Stimulated activated naive CD8-positive, alpha-beta T cell treated with anti-CD3 and anti-CD28 coated beads, Interleukin-15, Interleukin-2, amounts not matched to agents 100 ng/mL and 50 ng/mL, for 24 hours (primary cell): Measurements from ENCODE around the gene TOMM22.

ENCODE experiments used
- H3K27ac Mint-ChIP-seq: one replicate; pipeline ENCODE4 v1.8.0; 2021; ENCODE audit warnings: mild to moderate bottlenecking, mixed read lengths
- H3K27me3 Mint-ChIP-seq: one replicate; pipeline ENCODE4 v1.8.0; 2021; ENCODE audit warnings: mixed read lengths
- H3K36me3 Mint-ChIP-seq: one replicate; pipeline ENCODE4 v1.8.0; 2021; ENCODE audit warnings: low read depth, mixed read lengths
- H3K4me1 Mint-ChIP-seq: one replicate; pipeline ENCODE4 v1.8.0; 2021; ENCODE audit warnings: low read depth, mixed read lengths
- H3K4me3 Mint-ChIP-seq: one replicate; pipeline ENCODE4 v1.8.0; 2021; ENCODE audit warnings: mild to moderate bottlenecking, mixed read lengths
- H3K9me3 Mint-ChIP-seq: one replicate; pipeline ENCODE4 v1.8.0; 2021; ENCODE audit warnings: mixed read lengths

Gene TOMM22

GRCh38 chr22:38716826-38717225, 35.1 kb downstream of the TOMM22 start:
- Mint-ChIP-seq H3K36me3 (peaks cover 65% of the 10 kb centered on the region), H3K4me1 (peaks cover 40% of the 10 kb centered on the region), H3K4me3 (no peak overlapping the region), H3K27me3 (no peaks in the 10 kb centered on the region), H3K9me3 (no peaks in the 10 kb centered on the region), H3K27ac (no peak overlapping the region)

- no peaks in the 10 kb centered on the region for H3K9me3 Mint-ChIP-seq
- H3K36me3 Mint-ChIP-seq: peaks cover 65% of the 10 kb centered on the region
- H3K4me1 Mint-ChIP-seq: peaks cover 36% of the 10 kb centered on the region
- H3K27me3 Mint-ChIP-seq: no peaks in the 10 kb centered on the region
- H3K4me3 Mint-ChIP-seq: no peak overlapping the region
- H3K27ac Mint-ChIP-seq: no peak overlapping the region
These were observed 35.5 kb downstream of the TOMM22 start for GRCh38 chr22:38717244-38717643.

DNA sequence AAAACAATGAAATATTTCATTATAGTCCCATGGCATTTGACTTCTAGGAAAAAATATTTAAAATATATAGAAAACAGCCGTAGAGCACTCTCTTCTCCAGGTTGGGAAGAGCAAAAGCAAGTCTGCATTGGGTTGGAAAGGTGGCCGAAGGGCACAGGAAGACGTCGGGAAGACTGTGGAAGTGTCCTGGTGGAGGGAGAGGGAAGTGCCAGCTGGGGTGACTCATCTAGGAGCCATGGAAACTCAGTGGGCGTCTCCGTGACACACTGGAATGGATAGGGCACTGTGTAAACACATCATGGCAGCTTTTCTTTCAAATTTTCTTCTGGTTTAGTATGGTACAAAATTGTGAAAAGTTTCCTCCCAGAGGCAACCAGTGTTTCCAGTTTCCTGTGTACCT, 36.7 kb downstream of the TOMM22 start:
- peak overlapping the region; percentile 32 for H3K27ac Mint-ChIP-seq
- no peaks in the 10 kb centered on the region for H3K27me3 Mint-ChIP-seq
- peaks cover 71% of the 10 kb centered on the region for H3K36me3 Mint-ChIP-seq

GRCh38 chr22:38719196-38719595, 37.4 kb downstream of the TOMM22 start:
- no peaks in the 10 kb centered on the region for H3K27me3 Mint-ChIP-seq
- H3K9me3 Mint-ChIP-seq: no peaks in the 10 kb centered on the region
- H3K4me3 Mint-ChIP-seq: no peak overlapping the region
- peaks cover 73% of the 10 kb centered on the region for H3K36me3 Mint-ChIP-seq
- no peak overlapping the region for H3K27ac Mint-ChIP-seq
- H3K4me1 Mint-ChIP-seq: peaks cover 17% of the 10 kb centered on the region

More for the DNA sequence above, 36.7 kb downstream of the TOMM22 start:
- Mint-ChIP-seq H3K4me3 (no peak overlapping the region), H3K9me3 (no peaks in the 10 kb centered on the region), H3K4me1 (peaks cover 24% of the 10 kb centered on the region)

DNA sequence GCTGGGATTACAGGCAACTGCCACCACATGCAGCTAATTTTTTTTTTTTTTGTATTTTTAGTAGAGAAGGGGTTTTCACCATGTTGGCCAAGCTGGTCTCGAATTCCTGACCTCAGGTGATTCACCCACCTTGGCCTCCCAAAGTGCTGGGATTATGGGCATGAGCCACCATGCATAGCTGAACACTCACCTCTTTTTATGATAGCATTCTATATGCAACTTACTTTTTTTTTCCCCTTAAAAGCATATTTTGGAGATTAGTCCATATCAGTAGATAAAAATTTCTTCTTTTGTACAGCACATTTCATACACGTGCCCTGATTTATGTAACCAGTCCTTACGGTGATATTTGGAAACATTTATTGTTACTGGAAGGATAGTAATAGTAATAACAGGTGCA, 38.6 kb downstream of the TOMM22 start:
- no peaks in the 10 kb centered on the region for H3K27me3 Mint-ChIP-seq
- no peak overlapping the region for H3K4me3 Mint-ChIP-seq
- peaks cover 9% of the 10 kb centered on the region for H3K4me1 Mint-ChIP-seq
- H3K27ac Mint-ChIP-seq: no peak overlapping the region
- H3K36me3 Mint-ChIP-seq: peaks cover 78% of the 10 kb centered on the region
- no peaks in the 10 kb centered on the region for H3K9me3 Mint-ChIP-seq

DNA sequence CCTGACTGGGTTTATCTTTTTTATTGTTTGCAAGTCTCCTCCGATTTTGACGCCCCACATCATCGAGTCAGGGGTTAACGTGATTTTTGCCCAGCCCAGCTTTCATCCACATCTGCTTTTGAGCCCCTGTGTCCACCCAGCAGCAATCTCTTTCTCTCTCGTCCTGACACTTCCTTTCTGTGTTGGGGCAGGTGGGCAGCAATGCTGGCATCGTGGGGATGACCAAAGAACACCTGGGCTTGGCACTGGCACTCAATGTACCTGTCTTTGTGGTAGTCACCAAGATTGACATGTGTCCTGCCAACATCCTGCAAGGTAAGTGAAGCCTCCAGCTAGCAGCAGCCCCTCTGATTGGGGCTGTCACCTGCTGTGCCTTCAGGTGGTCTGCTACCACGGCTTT, 39.8 kb downstream of the TOMM22 start:
- Mint-ChIP-seq H3K4me3 (no peak overlapping the region), H3K4me1 (peaks cover 9% of the 10 kb centered on the region), H3K36me3 (peaks cover 79% of the 10 kb centered on the region), H3K27me3 (no peaks in the 10 kb centered on the region), H3K9me3 (no peaks in the 10 kb centered on the region), H3K27ac (no peak overlapping the region)

DNA sequence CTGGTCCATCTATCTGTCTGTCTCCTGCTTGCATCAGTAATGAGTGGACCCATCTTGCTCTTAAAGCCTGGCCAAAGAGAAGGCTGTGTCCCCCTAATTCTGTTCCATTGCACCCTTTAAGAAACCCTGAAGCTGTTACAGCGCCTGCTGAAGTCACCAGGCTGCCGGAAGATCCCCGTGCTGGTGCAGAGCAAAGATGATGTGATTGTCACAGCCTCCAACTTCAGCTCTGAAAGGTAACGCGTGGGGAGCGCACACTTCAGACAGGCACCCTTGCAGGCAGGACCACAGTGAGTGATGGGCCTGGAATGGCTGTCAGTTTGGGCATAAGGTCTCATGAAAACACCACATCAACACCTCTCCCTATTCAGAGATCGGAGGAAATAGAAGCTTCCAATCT, 42.4 kb downstream of the TOMM22 start:
- H3K4me1 Mint-ChIP-seq: no peaks in the 10 kb centered on the region
- H3K9me3 Mint-ChIP-seq: no peaks in the 10 kb centered on the region
- no peaks in the 10 kb centered on the region for H3K27me3 Mint-ChIP-seq
- H3K36me3 Mint-ChIP-seq: peaks cover 81% of the 10 kb centered on the region
- no peak overlapping the region for H3K4me3 Mint-ChIP-seq
- H3K27ac Mint-ChIP-seq: peak overlapping the region; percentile 71

GRCh38 chr22:38724926-38725571, 43.3 kb downstream of the TOMM22 start:
- H3K27me3 Mint-ChIP-seq: no peaks in the 10 kb centered on the region
- no peaks in the 10 kb centered on the region for H3K9me3 Mint-ChIP-seq
- no peak overlapping the region for H3K27ac Mint-ChIP-seq
- H3K4me1 Mint-ChIP-seq: no peaks in the 10 kb centered on the region
- H3K4me3 Mint-ChIP-seq: no peak overlapping the region
- peaks cover 81% of the 10 kb centered on the region for H3K36me3 Mint-ChIP-seq

DNA sequence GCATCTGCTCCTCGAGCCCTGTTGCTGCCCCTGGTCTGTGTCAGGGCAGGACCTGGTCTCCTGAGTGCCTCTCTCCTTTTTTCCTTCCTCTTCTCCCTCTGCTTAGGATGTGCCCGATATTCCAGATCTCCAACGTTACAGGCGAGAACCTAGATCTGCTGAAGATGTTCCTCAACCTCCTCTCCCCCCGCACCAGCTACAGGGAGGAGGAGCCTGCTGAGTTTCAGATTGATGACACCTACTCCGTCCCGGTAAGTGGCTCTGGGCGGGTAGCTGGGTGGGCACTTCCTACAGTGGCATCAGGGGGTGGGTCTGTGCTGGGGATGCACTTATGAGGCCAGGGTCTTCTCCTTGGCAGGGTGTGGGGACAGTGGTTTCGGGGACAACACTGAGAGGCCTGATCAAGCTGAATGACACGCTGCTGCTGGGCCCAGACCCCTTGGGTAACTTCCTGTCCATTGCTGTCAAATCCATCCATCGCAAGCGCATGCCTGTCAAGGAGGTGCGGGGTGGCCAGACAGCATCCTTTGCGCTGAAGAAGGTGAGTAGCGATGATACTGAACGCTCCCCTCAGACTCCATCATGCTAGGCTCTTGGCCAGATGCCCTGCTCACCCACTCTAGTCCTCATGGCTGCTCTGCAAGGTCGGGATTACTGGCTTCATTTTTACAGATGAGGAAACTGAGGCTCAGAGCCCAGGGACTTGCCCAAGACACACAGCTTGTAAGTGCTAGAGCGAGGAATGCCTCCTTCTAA, 44.3 kb downstream of the TOMM22 start:
- no peaks in the 10 kb centered on the region for H3K27me3 Mint-ChIP-seq
- H3K27ac Mint-ChIP-seq: no peak overlapping the region
- H3K4me1 Mint-ChIP-seq: no peaks in the 10 kb centered on the region
- H3K9me3 Mint-ChIP-seq: no peaks in the 10 kb centered on the region
- peaks cover 80% of the 10 kb centered on the region for H3K36me3 Mint-ChIP-seq
- H3K4me3 Mint-ChIP-seq: no peak overlapping the region

- Mint-ChIP-seq H3K4me3 (no peak overlapping the region), H3K27me3 (no peaks in the 10 kb centered on the region), H3K27ac (no peak overlapping the region), H3K4me1 (no peaks in the 10 kb centered on the region), H3K36me3 (peaks cover 71% of the 10 kb centered on the region), H3K9me3 (no peaks in the 10 kb centered on the region)
These were observed 45.4 kb downstream of the TOMM22 start for GRCh38 chr22:38727123-38727522.

- Mint-ChIP-seq H3K4me1 (no peaks in the 10 kb centered on the region), H3K27me3 (no peaks in the 10 kb centered on the region), H3K36me3 (peaks cover 65% of the 10 kb centered on the region), H3K27ac (no peak overlapping the region), H3K9me3 (no peaks in the 10 kb centered on the region), H3K4me3 (no peak overlapping the region)
These were observed 46.0 kb downstream of the TOMM22 start for GRCh38 chr22:38727530-38728451.

- H3K9me3 Mint-ChIP-seq: no peaks in the 10 kb centered on the region
- peaks cover 63% of the 10 kb centered on the region for H3K36me3 Mint-ChIP-seq
- H3K27me3 Mint-ChIP-seq: no peaks in the 10 kb centered on the region
- H3K4me1 Mint-ChIP-seq: peaks cover 9% of the 10 kb centered on the region
- no peak overlapping the region for H3K27ac Mint-ChIP-seq
- no peak overlapping the region for H3K4me3 Mint-ChIP-seq
These were observed 47.4 kb downstream of the TOMM22 start for GRCh38 chr22:38728871-38729796.

GRCh38 chr22:38729946-38730345, 48.2 kb downstream of the TOMM22 start:
- no peak overlapping the region for H3K27ac Mint-ChIP-seq
- H3K9me3 Mint-ChIP-seq: no peaks in the 10 kb centered on the region
- peaks cover 62% of the 10 kb centered on the region for H3K36me3 Mint-ChIP-seq

DNA sequence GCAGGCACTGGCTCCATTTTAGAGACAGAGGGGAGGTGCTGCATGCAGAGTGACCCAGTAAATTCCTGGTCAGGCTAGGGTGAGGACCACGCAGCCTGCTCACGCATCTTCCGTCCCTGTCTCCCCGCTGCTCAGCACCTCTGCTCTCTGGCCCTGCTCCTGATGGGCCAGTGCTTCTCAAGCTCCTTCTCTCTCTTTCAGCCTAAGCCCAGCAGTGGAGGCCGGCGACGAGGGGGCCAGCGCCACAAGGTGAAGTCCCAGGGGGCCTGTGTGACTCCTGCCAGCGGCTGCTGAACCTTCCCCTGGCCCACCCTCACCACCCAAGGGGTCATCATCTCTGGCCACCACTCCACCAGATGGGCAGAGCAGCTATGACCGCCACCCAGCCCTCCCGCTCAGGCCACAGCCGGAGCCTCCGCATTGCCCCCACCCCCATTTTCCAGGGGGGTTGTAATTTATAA, 48.7 kb downstream of the TOMM22 start:
- H3K9me3 Mint-ChIP-seq: no peaks in the 10 kb centered on the region
- H3K36me3 Mint-ChIP-seq: peaks cover 61% of the 10 kb centered on the region
- peaks cover 21% of the 10 kb centered on the region for H3K4me1 Mint-ChIP-seq
- H3K4me3 Mint-ChIP-seq: no peak overlapping the region
- H3K27me3 Mint-ChIP-seq: no peaks in the 10 kb centered on the region
- no peak overlapping the region for H3K27ac Mint-ChIP-seq

More at GRCh38 chr22:38729946-38730345, 48.2 kb downstream of the TOMM22 start:
- peaks cover 16% of the 10 kb centered on the region for H3K4me1 Mint-ChIP-seq
- no peak overlapping the region for H3K4me3 Mint-ChIP-seq
- no peaks in the 10 kb centered on the region for H3K27me3 Mint-ChIP-seq
